GF-D8 (cell line): ENCODE measurements around the gene AXDND1.
"Not testable (repeated sequence)": the region's sequence is repeated elsewhere in the genome, so short reads cannot be mapped to it uniquely, and the experiment has no call there.

Experiments used
- DNase-seq: peaks from one replicate; lab custom pipeline; 2025; lab: John Stamatoyannopoulos, UW

The AXDND1 gene

GRCh38 chr1:179476484-179476883 is 110.7 kb downstream of the AXDND1 start:
- no peak for DNase-seq

DNA sequence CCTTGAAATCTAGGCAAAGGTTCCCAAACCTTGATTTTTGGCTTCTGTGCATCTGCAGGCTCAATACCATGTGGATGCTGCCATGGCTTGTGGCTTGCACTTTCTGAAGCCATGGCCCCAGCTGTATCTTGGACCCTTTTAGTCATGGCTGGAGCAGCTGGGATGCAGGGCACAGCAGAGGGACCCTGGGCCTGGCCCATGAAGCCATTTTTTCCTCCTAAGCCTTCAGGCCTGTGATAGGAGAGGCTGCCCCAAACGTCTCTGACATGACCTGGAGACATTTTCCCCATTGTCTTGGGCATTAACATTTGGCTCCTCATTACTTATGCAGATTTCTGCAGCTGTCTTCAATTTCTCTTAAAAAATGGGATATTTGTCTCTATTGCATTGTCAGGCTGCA is 112.6 kb downstream of the AXDND1 start:
- DNase-seq, result no peak

- DNase-seq, result no peak
Observed at GRCh38 chr1:179490611-179491010, 124.8 kb downstream of the AXDND1 start.

DNA sequence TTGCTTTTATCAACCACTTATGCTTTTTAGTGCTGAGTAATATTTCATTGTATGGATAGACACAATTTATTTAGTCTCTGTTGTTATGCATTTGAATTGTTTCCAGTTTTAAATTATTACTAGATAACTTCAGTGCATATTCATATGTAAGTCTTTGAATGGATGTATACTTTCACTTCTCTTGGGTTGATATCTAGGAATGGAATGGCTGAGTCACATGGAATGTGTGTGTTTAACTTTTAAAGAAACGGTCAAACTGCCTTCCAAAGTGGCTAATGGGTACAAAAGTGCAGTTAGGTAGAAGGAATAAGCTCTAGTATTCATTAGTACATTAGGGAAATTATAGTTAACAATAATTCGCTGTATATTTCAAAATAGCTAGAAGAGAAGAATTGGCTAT is 127.6 kb downstream of the AXDND1 start:
- DNase-seq, result no peak

GRCh38 chr1:179506199-179506598 is 140.4 kb downstream of the AXDND1 start:
- no peak for DNase-seq

- DNase-seq, result no peak
Observed at GRCh38 chr1:179509384-179509783, 143.6 kb downstream of the AXDND1 start.

DNA sequence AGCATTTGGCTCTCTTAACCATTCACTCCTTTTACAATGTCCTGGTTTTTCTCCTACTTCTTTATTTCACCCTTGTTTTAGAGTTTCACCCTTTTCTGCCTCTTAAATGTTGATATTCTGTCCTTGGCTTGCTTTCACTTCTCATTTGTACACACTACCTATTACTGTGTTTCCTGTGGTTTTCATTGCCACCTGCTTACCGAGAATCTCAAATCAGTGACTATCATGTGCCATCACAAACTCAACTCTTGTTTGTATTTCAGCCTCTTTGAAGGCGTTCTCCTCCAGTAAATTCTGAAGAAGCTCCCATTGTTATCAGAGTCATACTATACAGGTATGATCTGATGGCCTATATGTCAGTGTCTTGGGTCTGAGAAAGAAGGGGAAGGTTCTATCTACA is 144.3 kb downstream of the AXDND1 start:
- DNase-seq, result no peak

GRCh38 chr1:179516976-179517705 is 151.4 kb downstream of the AXDND1 start:
- DNase-seq, result no peak

- DNase-seq, result not testable (repeated sequence)
Observed at GRCh38 chr1:179518544-179518943, 152.8 kb downstream of the AXDND1 start.

- no peak for DNase-seq
Observed at GRCh38 chr1:179529482-179530195, 163.9 kb downstream of the AXDND1 start.

GRCh38 chr1:179530352-179530751 is 164.6 kb downstream of the AXDND1 start:
- DNase-seq, result no peak

DNA sequence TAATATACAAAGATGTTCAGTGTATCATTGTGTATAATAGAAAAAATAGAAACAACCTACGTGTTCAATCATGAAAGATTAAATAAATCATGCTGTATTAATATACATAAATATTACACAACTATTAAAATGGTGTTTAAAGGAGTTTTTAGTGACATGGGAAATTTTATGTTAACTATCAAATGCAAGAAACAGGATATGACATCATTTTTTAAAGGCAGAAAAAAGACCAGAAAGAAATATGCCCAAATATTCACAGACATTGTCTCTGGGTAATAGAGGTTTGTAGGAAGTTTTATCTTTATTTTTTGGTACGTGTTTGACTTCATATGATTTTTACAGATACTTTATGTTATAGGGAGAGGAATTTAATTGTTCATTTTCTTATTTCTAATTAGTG is 176.0 kb downstream of the AXDND1 start:
- DNase-seq, result no peak

DNA sequence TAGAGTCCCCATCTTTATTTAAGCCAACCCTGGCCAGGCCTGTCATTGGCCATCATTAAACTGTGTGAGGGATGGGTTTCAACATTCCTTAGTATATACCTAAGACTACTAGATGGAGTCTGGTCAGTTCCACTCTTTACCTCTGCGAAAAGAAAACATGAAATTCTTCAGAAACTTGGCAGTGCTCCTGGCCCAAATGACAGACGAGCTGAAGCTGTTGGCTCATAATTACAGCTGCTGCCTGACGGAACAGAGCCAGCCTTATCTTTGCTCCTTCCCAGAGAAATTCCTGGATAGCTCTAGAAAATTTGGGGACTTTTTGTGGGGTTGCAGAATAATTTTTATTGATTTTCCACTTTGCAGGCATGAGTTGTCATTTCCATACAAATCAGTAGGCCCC is 179.6 kb downstream of the AXDND1 start:
- no peak for DNase-seq

GRCh38 chr1:179547021-179547535 is 181.3 kb downstream of the AXDND1 start:
- no peak for DNase-seq

GRCh38 chr1:179548666-179549367 is 183.0 kb downstream of the AXDND1 start:
- DNase-seq, result no peak

DNA sequence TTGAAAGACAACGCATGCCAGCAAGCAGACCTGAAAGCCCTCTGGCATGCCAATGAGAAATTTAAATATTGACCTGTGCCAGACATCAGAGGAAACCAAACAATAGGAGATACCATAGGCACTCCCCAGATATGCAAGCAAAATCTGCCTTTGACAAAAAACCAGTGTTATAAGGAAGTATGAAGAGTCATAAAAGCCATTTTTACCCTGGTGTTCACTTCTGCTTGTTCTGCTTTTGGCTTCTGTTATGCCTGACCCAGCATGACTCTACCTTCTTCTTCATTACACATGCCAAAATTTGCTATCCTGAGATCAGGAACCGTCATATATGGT is 183.6 kb downstream of the AXDND1 start:
- no peak for DNase-seq

DNA sequence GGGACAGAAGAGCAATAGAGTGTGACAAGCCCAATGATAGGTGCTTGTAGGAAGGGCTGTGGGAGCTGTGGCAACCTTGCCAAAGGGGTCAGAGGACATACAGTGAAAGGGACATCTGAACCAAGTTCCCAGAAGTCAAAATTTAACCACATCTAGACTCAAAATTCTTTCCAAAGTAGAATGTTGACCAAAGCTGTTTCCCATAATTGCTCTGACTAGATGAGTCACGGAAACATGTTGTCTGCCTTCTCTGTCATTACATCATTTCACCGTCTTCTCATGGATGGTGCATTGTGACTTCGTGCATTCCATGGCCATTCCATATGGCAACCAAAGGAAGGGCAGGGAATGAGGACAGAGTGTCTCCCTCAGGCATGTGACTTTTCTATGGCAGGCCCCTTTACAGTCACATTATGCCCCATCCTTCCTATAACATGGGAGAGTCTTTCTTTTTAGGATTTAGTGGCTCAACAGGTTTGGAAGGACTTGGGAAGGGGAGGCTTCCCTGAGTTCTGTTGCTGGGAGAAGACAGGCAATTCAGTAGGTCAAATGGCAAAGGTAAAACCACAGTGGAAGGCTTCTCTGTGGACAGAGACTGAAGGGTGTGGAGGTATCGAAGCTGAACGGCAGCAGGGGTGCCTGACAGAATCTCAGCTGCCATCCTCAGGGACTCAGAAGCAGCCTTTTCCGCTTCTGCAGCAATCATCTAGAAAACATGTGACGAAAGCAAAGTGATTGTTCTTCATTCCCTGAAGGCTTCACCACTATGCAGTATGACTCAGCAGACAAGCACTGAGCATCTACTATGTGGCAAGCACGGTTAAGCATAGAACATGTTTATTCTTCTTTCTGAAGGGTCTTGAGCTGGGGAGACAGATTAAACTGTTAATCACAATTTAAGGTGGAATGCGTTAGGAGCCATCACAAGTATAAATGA is 185.2 kb downstream of the AXDND1 start:
- no peak for DNase-seq

- no peak for DNase-seq
Observed at GRCh38 chr1:179554427-179554826, 188.7 kb downstream of the AXDND1 start.

GRCh38 chr1:179558078-179558477 is 192.3 kb downstream of the AXDND1 start:
- DNase-seq, result no peak

GRCh38 chr1:179575497-179576314 is 209.9 kb downstream of the AXDND1 start, which contains the start of gene NPHS2:
Gene NPHS2, minus strand, starts transcription at chr1:179575948. Its CDS starts 84 bp downstream, at chr1:179575864.
- DNase-seq, result no peak

DNA sequence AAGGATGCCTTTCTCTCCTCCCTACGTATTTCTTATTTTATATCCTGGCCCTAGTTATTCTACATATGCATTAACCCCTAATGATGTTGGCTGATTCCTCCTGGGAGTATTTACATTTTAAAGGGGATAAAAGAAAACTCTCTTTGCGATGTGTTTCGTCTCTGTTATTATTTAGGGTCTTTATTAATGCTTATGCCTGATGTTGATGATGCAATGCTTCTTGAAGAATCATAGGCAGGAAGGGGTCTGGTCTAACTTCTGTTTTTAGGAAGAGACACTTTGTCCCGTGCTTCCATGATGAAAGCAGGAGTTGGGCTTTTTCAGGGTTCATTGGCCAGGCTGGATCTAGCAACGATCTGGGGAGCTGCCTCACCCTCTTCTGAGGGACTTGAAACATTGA is 210.7 kb downstream of the AXDND1 start:
- no peak for DNase-seq
